Prostate gland (tissue), 2 donors: Measurements from ENCODE around the gene ACTN4. TPM values are rescaled to one million over a fixed set of nuclear protein-coding genes. Genes with fewer than 3 reads are reported as not detected.

Experiments used
- DNase-seq: peaks from one replicate; pipeline ENCODE4 v3.0.0-alpha.2; 2019; ENCODE audit warnings: low spot score
- H3K27ac ChIP-seq, 2 donors: fragments of 200-600 bp; sonication (generic); 2 replicates each; pipeline ENCODE4 v1.5.1; 2017 to 2019
- H3K27me3 ChIP-seq: fragments of 200-600 bp; sonication (generic); replicated peaks from 2 replicates; pipeline ENCODE4 v1.5.1; 2019; ENCODE audit not compliant: insufficient read depth
- H3K36me3 ChIP-seq, 2 donors: fragments of 200-600 bp; sonication (generic); 1 replicate in 1 of 2; 2 replicates in 1 of 2; pipeline versions ENCODE4 v1.5.1 to v1.8.1; 2017 to 2019
- H3K4me1 ChIP-seq: fragments of 200-600 bp; sonication (generic); replicated peaks from 2 replicates; pipeline ENCODE4 v1.5.1; 2019
- H3K4me3 ChIP-seq, 2 donors: fragments of 200-600 bp; sonication (generic); 2 replicates each; pipeline ENCODE4 v1.5.1; 2017 to 2019
- H3K9me3 ChIP-seq: fragments of 200-600 bp; sonication (generic); 2 replicates; pipeline ENCODE4 v1.5.1; 2017
- POLR2A ChIP-seq: fragments of 450-650 bp; IDR thresholded peaks from one replicate; pipeline ENCODE4 v1.6.1; 2016; ENCODE audit warnings: antibody characterized with exemption, mild to moderate bottlenecking
- POLR2AphosphoS5 ChIP-seq: sonication (generic); formaldehyde crosslinking; IDR thresholded peaks from one replicate; pipeline ENCODE4 v1.6.1; 2017; ENCODE audit warnings: antibody characterized with exemption
- WGBS: methylation state at CpG from one replicate; pipeline ENCODE4 v1.1.5; 2018; 5-methylcytosine and 5-hydroxymethylcytosine counted together
- intact Hi-C: fragments of 100-400 bp; cut with DNase I; formaldehyde crosslinking; loops from one replicate; pipeline ENCODE4 v1.14.2; 2022
- total RNA-seq, 2 donors: library from RNA; depleted of rRNA; stranded (reverse); fragments of >200 nt; gene quantifications; one replicate each; pipeline ENCODE4 v1.1.0, GENCODE V29; 2016
- TF ChIP-seq, protein P1 (sequence below), 4 experiments: fragments of 200-600 bp in 2 of 4; fragments of 450-650 bp in 2 of 4; sonication (generic) in 2 of 4; IDR thresholded peaks; 1 replicate in 3 of 4; 2 replicates in 1 of 4; pipeline ENCODE4 v1.5.1; 2016 to 2019; ENCODE audit warnings: antibody characterized with exemption in 4 of 4, mild to moderate bottlenecking in 2 of 4, moderate library complexity in 2 of 4

ACTN4 gene
- total RNA-seq, 2 donors from 2014 or later: 312 to 330 TPM

DNA sequence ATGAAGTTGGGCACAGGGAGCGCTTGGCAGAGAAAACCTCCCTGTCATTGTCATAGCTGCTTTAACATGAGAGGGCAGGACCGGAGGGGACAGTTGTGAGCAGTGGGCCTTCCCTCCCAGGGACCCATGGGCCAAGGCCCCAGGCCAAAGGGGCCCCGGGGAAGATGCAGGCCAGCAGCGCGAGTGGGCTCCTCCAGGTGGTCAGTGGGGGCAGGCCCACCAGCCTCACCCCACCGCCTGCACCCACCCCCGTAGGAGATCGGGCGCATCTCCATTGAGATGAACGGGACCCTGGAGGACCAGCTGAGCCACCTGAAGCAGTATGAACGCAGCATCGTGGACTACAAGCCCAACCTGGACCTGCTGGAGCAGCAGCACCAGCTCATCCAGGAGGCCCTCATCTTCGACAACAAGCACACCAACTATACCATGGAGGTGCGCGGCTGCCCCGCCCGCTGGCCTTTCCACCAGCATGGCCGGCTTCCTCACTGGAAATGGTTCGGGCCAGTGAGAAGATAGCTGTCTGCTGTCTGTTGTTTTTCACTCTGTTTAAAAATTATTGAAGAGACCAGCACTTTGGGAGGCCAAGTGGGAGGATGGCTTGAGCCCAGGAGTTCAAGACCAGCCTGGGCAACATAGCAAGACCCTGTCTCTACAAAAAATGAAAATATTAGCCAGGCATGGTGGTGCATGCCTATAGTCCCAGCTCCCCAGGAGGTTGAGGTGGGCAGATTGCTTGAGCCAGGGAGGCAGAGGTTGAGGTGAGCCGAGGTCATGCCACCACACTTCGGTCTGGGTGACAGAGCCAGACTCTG is 78.2 kb downstream of the ACTN4 start:
- H3K9me3 ChIP-seq: no peaks in the 10 kb centered on the region
- TF ChIP-seq, protein P1, sequence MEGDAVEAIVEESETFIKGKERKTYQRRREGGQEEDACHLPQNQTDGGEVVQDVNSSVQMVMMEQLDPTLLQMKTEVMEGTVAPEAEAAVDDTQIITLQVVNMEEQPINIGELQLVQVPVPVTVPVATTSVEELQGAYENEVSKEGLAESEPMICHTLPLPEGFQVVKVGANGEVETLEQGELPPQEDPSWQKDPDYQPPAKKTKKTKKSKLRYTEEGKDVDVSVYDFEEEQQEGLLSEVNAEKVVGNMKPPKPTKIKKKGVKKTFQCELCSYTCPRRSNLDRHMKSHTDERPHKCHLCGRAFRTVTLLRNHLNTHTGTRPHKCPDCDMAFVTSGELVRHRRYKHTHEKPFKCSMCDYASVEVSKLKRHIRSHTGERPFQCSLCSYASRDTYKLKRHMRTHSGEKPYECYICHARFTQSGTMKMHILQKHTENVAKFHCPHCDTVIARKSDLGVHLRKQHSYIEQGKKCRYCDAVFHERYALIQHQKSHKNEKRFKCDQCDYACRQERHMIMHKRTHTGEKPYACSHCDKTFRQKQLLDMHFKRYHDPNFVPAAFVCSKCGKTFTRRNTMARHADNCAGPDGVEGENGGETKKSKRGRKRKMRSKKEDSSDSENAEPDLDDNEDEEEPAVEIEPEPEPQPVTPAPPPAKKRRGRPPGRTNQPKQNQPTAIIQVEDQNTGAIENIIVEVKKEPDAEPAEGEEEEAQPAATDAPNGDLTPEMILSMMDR (IDR thresholded peaks at IDR 0.05): no peak
- TF ChIP-seq POLR2A: no peak
- no peak for TF ChIP-seq POLR2AphosphoS5
- H3K36me3 ChIP-seq: peaks cover 49 to 69% of the 10 kb centered on the region in 2 donors
- intact Hi-C loops: loop anchor here (10.0 kb wide), 1 partner anchor 109 kb away; the partner anchor contains the start of gene ECH1
- no peak overlapping the region for H3K4me3 ChIP-seq
- H3K4me1 ChIP-seq: no peaks in the 10 kb centered on the region
- no peaks in the 10 kb centered on the region for H3K27me3 ChIP-seq
- WGBS: 86% methylated on average over 21 of the region's 21 CpGs
- no peak overlapping the region for H3K27ac ChIP-seq
- no peak for DNase-seq

DNA sequence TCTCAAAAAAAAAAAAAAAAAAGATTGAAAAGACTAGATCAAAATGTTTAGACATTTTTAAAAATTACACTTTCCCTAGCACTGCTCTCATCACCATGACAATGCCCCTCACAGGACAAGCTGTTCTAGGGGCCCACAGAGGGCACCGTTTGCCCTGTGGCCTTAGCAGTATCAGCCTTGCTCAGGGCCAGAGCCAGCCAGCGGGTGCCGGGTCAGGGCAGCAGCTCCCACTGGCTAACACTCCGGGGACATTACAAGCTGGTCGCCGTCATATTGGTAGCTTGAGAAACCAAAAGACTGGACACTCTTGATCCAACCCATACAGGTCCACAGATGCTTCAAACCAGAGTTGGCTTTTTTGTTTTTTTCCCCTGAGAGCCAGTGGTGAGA is 78.8 kb downstream of the ACTN4 start:
- no peaks in the 10 kb centered on the region for H3K27me3 ChIP-seq
- peaks cover 48 to 65% of the 10 kb centered on the region in 2 donors for H3K36me3 ChIP-seq
- H3K4me3 ChIP-seq: no peak overlapping the region
- no peaks in the 10 kb centered on the region for H3K4me1 ChIP-seq
- intact Hi-C loops: loop anchor here (10.0 kb wide), 1 partner anchor 109 kb away; the partner anchor contains the start of gene ECH1
- no peak overlapping the region for H3K27ac ChIP-seq
- 84% methylated on average over 6 of the region's 6 CpGs for WGBS
- no peaks in the 10 kb centered on the region for H3K9me3 ChIP-seq
- TF ChIP-seq POLR2A (no peak), POLR2AphosphoS5 (no peak)
- TF ChIP-seq, protein P1 (IDR thresholded peaks at IDR 0.05): no peak
- no peak for DNase-seq

GRCh38 chr19:38726761-38727301 is 79.4 kb downstream of the ACTN4 start:
- Histone ChIP-seq H3K36me3 (peaks cover 44 to 65% of the 10 kb centered on the region in 2 donors), H3K9me3 (no peaks in the 10 kb centered on the region), H3K4me1 (no peaks in the 10 kb centered on the region), H3K27ac (no peak overlapping the region), H3K4me3 (no peak overlapping the region), H3K27me3 (no peaks in the 10 kb centered on the region)
- 88% methylated on average over 30 of the region's 30 CpGs for WGBS
- DNase-seq: no peak
- TF ChIP-seq, protein P1 (IDR thresholded peaks at IDR 0.05): no peak
- no peak for TF ChIP-seq POLR2AphosphoS5
- no peak for TF ChIP-seq POLR2A
- intact Hi-C loops: loop anchor here (10.0 kb wide), 1 partner anchor 108 kb away; the partner anchor contains the start of gene ECH1

DNA sequence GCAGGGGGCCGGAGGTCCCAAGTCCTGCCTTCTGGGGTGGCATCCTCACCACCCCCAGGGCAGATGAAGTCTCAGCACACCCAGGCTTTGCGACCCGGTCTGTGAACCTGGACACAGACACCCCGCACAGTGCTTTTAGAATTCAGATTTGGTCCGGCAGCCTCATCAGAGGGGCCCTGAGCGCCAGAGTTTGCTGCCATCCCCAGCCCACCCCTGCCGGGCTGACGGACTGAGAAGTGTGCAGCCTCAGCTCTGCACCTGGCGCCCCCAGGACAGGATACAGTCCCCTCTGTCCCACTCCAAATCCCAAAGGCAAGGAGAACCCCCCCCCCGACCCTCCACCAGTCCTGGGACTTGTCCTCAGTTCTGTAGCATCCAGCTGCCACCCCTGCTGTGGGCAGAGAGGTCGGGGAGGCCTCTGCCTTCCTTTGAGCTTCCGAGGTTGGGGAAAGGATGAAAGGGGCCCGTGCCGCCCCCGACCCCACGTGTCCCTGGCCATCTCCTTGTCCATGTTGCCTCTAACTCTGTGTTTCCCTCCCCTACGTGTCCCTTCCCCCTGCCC is 79.9 kb downstream of the ACTN4 start:
- Histone ChIP-seq H3K36me3 (peaks cover 41 to 60% of the 10 kb centered on the region in 2 donors), H3K9me3 (no peaks in the 10 kb centered on the region), H3K4me1 (no peaks in the 10 kb centered on the region), H3K4me3 (no peak overlapping the region), H3K27ac (no peak overlapping the region), H3K27me3 (no peaks in the 10 kb centered on the region)
- 93% methylated on average over 17 of the region's 17 CpGs for WGBS
- DNase-seq: no peak
- intact Hi-C loops: loop anchor here (10.0 kb wide), 1 partner anchor 107 kb away; the partner anchor contains the start of gene ECH1
- TF ChIP-seq POLR2A: no peak

- Histone ChIP-seq H3K36me3 (peaks cover 36 to 56% of the 10 kb centered on the region in 2 donors), H3K27ac (no peak overlapping the region)
- 77% methylated on average over 33 of the region's 33 CpGs for WGBS
Measured at GRCh38 chr19:38727868-38728660, 80.6 kb downstream of the ACTN4 start.

More at GRCh38 chr19:38727868-38728660, 80.6 kb downstream of the ACTN4 start:
- DNase-seq: peak; percentile 5
- H3K4me3 ChIP-seq: no peak overlapping the region
- no peaks in the 10 kb centered on the region for H3K9me3 ChIP-seq
- no peaks in the 10 kb centered on the region for H3K4me1 ChIP-seq
- no peaks in the 10 kb centered on the region for H3K27me3 ChIP-seq
- TF ChIP-seq POLR2A (no peak), POLR2AphosphoS5 (no peak)
- TF ChIP-seq, protein P1 (IDR thresholded peaks at IDR 0.05): no peak
- intact Hi-C loops: loop anchor here (10.0 kb wide), 1 partner anchor 107 kb away; the partner anchor contains the start of gene ECH1
